NCI-H2196 treated with DMSO at 0.1 percent for 48 hours (cell line): Measurements from ENCODE around the gene TMIGD3.
"Not testable (repeated sequence)": the region's sequence is repeated elsewhere in the genome, so short reads cannot be mapped to it uniquely, and the experiment has no call there.

Experiments used
- DNase-seq: peaks from one replicate; lab custom pipeline; 2025; ENCODE audit not compliant: unreplicated experiment; lab: John Stamatoyannopoulos, UW

Gene TMIGD3

GRCh38 chr1:111503585-111504060 is at the start of gene TMIGD3, which contains the start of gene ADORA3:
TSS of gene TMIGD3 (minus strand) at chr1:111503633. CDS start at chr1:111503354, 279 bp downstream.
TSS of gene ADORA3 (minus strand) at chr1:111503633. CDS start at chr1:111503354, 279 bp downstream.
- DNase-seq = no peak

GRCh38 chr1:111553196-111553595 is 49.8 kb upstream of the TMIGD3 start:
- DNase-seq = no peak

DNA sequence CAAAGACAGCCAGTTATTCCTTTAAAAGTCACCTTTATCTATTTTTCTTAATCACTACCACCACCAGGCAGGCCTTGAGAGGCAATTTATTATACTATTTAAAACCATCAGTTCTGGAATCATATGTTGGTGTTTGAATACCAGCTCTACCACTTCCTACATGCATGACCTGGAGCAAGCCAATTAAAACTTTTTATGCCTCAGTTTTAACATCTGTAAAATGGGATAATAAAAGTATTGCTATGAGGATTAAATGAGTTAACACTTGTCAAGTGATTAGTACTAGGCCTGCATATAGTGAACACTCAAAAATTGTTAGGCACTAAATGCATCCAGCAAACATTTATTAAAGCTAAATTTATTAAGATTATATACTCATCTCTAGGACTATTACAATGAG is 49.2 kb upstream of the TMIGD3 start:
- DNase-seq = no peak

- no peak for DNase-seq
Measured at GRCh38 chr1:111551623-111552411, 48.4 kb upstream of the TMIGD3 start.

- not testable (repeated sequence) for DNase-seq
Measured at GRCh38 chr1:111547786-111548185, 44.4 kb upstream of the TMIGD3 start.

DNA sequence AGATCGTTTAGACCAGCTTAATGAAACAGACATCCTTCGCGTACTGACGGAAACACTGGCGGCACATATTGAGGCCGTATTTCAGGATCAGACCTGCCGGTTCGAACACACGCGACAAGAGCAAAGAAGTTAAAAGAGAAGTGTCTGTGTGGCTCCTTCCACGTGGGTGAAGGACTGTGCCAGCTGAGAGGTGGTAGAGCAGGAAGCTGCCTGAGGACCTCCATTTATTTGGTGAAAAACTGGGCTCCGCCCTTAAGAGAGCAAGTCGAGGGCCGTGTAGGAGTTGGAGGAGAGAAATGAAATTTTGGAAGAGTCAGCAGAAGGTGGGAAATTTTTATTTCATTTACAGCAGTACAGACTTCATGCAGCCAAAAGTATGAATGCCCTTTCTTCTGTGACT is 38.8 kb upstream of the TMIGD3 start:
- DNase-seq = no peak

DNA sequence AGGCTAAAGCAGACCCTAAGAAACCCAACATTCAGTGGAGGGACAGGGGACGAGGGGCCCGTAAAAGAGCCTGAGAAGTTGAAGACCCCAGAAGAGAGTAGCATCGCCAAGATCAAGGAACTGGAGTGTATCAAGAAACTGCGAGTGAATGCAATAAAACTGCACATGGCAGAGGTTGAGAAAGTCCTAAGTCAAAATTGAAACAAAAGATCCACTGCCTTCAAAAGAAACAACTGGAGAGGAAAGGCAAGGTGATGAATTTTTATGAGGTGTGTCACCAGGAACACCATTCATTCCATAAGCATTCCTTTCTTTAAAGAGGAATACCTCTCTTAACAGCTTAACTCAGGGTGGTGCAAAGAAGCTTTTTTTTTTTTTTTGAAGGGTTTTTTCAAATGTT is 38.3 kb upstream of the TMIGD3 start:
- no peak for DNase-seq

GRCh38 chr1:111540928-111541327 is 37.5 kb upstream of the TMIGD3 start:
- no peak for DNase-seq

- no peak for DNase-seq
Measured at GRCh38 chr1:111538343-111539025, 35.1 kb upstream of the TMIGD3 start.

- DNase-seq = no peak
Measured at GRCh38 chr1:111535256-111536191, 32.1 kb upstream of the TMIGD3 start.

DNA sequence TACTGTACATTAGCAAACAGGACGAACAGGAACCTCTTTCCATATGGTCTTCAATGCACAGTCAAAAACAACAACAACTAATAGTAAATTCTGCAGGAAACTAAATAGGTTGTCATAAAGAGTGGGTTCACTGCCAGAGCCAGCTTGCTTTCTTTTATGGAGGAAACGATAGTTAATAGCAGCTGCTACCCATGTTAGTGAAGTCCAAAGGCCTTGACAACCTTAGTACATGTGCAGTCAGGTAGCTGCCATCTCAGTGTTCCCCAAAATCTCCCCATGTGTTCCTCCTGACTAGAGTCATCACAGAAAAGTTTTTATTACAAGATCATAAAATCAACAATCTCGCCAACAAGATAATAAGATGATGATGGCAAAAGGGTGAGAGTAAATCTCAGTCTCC is 16.6 kb upstream of the TMIGD3 start:
- no peak for DNase-seq

DNA sequence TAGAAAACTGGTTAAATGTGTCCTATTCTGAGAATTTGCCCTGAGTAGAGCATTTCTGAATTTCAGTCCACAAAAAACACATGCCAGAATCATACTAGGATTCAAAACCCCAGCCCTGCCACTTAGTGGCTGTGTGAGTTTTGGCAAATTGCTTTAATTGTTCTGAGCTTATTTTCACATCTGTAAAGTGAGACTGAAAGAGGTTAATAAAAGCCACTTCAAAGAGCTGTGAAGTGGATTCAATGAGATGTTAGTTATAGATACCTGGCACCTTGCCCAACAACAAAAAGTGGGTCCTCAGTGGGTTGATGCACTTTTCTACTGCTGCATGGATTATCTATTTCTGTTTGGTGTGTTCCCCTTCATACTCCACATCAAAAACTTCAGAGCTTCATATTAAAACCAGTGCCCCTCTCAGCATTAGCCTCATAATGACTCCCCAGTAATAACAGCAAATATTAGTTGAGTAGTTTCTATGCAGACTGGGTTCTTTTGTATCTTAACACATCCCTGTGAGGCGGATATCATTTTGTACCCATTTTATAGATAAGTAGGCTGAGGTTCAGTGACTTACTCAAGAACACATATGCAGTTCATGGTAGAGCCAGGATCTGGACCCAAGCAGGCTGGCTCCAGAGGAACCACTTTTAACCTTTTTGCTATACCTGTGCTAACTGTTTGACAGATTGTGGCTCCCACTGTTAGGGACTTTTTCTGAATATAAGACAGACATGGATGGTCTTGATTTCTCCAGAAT is 14.2 kb upstream of the TMIGD3 start:
- no peak for DNase-seq

GRCh38 chr1:111516005-111516535 is 12.6 kb upstream of the TMIGD3 start:
- DNase-seq = no peak

DNA sequence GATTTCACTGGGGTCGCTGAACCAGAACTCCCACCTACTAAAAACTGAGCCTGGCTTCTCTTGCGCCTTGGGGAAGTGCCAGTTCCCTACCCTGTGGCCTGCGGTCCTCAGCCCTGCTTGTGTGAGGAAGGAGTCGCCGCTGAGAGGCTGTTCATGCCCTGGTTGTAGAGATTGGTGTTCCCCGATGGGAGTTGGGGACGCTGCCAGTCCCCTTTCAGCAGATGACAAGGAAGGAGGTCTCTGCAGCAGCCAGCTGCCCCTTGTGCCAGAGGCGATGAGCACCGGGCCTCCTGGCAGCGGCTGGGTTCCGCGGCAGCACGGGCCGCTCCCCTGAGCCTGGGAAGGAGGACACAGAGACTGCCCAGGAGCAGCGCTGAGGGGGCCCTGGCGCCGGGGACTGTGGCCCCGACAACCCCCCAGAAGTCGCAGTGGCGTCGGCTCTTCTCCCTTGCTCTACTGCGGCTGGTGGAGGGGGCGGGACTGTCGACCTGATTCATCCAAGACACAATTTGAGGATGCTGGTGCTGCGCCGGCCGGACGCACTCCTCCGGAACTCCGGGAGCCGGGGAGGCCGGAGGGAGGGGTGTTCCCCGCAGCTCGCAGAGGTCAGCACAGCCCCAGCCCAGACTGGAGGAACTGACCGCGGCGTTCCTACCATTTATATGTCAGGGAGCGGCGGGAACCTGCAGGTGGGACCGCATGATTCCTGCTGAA is 12.0 kb upstream of the TMIGD3 start:
- DNase-seq = no peak

DNA sequence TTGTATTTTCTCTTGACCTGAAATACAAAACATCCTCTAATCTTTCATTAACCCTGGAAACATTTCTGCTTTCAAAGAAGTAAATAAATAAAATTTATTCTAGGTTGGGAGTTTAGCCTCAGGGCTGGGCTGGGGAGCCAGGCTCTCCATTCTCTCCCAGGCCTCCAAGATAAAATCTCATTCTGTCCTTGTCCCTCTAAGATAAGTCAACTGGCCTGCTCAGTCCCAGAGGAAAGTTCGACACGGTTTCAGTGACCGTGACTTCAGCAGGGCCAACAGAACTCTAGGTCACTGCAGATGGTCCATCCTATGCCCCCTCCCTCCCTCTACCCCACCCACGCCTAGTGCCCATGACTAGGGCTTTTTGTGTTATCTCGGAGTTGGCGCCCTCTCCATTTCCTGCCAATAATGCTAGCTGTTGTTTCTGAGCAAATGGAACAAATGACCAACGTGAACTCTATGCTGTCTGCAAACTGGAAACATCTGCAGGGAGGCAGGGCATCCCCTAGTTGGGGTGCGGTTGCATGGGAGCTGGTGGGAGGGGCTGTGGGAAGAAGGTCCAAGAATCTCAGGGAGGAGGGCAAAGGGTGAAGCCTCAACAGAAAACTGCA is 10.1 kb upstream of the TMIGD3 start:
- no peak for DNase-seq

- no peak for DNase-seq
Measured at GRCh38 chr1:111512931-111513330, 9.5 kb upstream of the TMIGD3 start.

DNA sequence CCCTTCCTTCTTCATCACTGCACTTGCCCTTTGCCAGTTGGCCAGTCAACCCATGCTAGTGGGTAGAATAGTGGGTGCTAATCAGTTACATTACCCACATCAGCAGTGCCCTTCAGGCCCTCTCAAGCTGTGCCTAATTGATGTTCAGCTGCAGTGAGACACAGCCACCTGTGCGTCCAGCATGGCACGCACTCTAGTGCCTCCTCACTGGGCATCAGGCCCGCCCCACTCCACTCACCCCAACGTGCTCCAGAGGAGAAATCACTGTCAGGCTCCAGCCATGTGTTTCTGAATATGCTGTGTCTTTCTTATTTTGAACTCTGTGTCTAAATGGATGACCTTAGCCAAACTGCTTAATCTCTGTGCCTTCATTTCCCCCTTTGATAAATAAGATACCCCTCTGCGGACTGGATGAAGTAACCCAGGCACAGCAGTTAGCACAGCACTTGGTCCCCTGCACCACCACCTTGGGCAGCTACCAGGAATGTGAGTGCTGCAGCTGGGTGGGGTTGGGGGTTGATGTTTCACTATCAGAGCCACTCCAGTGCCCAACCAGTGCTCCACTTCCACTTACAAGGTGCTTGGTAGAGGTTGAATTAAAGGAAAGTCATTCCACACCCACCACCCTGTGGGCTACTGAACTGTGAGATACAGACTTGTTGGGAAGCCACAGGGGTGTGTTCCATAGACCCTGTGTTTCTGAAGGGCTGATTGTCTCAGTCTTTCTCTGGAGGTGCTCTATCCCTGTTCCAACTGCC is 8.9 kb upstream of the TMIGD3 start:
- DNase-seq = no peak

DNA sequence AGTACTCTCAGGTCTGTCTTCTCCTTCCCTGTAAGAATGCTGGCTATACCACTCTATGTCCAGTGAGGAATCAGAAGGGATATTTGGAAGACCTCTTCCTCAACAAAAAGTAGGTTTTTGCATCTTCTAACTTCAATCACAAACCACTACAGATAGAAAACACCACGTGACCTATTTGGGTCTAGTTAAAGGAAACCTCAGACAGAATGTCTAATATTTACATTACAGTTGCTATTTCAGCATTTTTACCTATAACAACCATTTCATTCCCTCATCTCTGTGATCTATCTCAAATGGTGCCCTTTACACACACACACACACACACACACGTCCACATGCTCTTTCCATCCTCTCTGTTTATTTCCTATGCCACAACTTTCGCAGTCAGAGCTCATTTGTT is 7.9 kb upstream of the TMIGD3 start:
- DNase-seq = no peak
